ENCODE results near the gene FOSL2. TPM values are rescaled to one million over a fixed set of nuclear protein-coding genes. Genes with fewer than 3 reads are reported as not detected.
A peak's percentile ranks its signal among the peaks of the same experiment; 100 is the strongest.

The FOSL2 gene
- total RNA-seq, 1 donor from 2014 or later: 77.1 TPM

DNA sequence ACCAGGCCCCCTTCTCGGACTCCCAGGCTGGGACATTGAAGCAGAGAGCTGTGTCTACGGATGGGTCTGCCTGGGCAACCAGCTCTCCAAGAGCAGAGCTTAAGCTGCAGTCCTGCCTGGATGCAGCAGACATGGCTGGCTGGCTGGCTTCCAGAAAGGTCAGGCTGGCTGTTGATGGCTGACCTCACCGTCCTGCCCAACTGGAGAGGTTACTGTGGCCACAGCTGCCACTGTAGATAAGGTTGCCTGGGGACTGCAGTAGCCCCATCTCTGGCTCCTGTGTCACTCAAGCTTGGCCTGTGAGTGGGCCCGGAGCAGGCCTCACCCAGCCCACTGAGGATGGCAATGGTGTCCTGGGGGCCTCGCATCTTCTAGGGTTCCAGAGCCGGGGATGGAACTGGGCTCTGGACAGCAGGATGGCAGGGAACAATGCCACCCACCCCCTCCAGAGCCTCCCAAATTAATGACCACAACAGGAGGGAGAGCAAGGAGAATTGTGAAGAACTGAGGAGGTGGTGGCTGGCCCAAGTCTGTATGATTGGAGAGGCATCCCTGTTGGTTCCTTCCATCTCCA is 37.0 kb upstream of the FOSL2 start:
- FAIRE-seq (no peak), DNase-seq (ENCODE audit: low read depth) (no peak)
- H3K36me3 ChIP-seq (ENCODE audit: control insufficient read depth, insufficient read depth, low read length): no peaks in the 10 kb centered on the region
- no peak overlapping the region for H3K4me3 ChIP-seq (ENCODE audit: low read depth, low read length)
- no peaks in the 10 kb centered on the region for H3K27me3 ChIP-seq (ENCODE audit: control insufficient read depth, insufficient read depth, low read length)
- TF ChIP-seq, protein P1, sequence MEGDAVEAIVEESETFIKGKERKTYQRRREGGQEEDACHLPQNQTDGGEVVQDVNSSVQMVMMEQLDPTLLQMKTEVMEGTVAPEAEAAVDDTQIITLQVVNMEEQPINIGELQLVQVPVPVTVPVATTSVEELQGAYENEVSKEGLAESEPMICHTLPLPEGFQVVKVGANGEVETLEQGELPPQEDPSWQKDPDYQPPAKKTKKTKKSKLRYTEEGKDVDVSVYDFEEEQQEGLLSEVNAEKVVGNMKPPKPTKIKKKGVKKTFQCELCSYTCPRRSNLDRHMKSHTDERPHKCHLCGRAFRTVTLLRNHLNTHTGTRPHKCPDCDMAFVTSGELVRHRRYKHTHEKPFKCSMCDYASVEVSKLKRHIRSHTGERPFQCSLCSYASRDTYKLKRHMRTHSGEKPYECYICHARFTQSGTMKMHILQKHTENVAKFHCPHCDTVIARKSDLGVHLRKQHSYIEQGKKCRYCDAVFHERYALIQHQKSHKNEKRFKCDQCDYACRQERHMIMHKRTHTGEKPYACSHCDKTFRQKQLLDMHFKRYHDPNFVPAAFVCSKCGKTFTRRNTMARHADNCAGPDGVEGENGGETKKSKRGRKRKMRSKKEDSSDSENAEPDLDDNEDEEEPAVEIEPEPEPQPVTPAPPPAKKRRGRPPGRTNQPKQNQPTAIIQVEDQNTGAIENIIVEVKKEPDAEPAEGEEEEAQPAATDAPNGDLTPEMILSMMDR (IDR thresholded peaks at IDR 0.05; ENCODE audit: insufficient read depth, low read length, severe bottlenecking): no peak

DNA sequence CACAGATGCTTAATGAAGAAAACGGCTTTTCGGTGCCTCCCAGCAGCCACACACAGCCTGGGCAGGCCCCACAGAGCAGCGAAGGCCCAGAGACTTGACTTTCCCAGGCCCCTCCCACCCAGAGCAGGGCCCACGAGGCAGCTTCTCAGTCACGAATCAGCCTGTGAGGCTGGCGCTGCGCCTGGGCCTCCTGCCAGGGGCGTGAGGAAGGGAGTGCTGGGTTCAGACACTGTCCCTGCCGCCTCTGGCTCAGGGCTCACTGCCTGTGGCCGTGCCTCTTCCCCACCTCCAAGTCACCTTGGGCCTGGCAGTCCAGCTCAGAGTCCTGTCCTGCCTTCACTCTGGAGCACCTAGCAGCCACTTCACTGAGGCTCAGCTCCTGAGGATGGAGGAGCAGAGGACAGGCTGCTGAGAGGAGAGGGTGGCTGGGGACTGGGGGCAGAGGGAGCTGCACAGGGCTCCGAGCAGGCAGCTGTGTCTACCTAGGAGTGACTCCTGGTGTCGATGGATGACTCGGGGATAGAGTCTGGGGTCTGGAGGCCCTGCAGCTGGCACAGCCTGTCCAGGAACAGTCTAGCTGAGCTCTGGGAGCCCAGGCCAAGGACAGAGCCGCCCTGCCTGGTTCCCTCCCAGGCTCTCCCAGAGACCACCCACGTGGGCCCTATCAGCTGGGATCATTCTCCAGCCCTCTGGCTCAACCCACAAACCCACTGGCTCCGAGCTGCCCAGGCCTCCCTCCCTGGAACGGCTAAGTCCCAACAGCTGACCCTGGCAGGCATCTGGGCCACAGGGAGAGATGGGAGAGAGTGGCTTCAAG is 36.4 kb upstream of the FOSL2 start:
- Histone ChIP-seq H3K27me3 (ENCODE audit: control insufficient read depth, insufficient read depth, low read length) (no peaks in the 10 kb centered on the region), H3K36me3 (ENCODE audit: control insufficient read depth, insufficient read depth, low read length) (no peaks in the 10 kb centered on the region), H3K4me3 (ENCODE audit: low read depth, low read length) (no peak overlapping the region)
- TF ChIP-seq, protein P1 (IDR thresholded peaks at IDR 0.05; ENCODE audit: insufficient read depth, low read length, severe bottlenecking): no peak
- FAIRE-seq: no peak
- peak; percentile 61 for DNase-seq (ENCODE audit: low read depth)

- no peak overlapping the region for H3K4me3 ChIP-seq (ENCODE audit: low read depth, low read length)
- TF ChIP-seq, protein P1 (IDR thresholded peaks at IDR 0.05; ENCODE audit: insufficient read depth, low read length, severe bottlenecking): no peak
- no peaks in the 10 kb centered on the region for H3K36me3 ChIP-seq (ENCODE audit: control insufficient read depth, insufficient read depth, low read length)
- H3K27me3 ChIP-seq (ENCODE audit: control insufficient read depth, insufficient read depth, low read length): no peaks in the 10 kb centered on the region
- DNase-seq (ENCODE audit: low read depth) (no peak), FAIRE-seq (no peak)
Observed at GRCh38 chr2:28357055-28357454, 35.6 kb upstream of the FOSL2 start.

DNA sequence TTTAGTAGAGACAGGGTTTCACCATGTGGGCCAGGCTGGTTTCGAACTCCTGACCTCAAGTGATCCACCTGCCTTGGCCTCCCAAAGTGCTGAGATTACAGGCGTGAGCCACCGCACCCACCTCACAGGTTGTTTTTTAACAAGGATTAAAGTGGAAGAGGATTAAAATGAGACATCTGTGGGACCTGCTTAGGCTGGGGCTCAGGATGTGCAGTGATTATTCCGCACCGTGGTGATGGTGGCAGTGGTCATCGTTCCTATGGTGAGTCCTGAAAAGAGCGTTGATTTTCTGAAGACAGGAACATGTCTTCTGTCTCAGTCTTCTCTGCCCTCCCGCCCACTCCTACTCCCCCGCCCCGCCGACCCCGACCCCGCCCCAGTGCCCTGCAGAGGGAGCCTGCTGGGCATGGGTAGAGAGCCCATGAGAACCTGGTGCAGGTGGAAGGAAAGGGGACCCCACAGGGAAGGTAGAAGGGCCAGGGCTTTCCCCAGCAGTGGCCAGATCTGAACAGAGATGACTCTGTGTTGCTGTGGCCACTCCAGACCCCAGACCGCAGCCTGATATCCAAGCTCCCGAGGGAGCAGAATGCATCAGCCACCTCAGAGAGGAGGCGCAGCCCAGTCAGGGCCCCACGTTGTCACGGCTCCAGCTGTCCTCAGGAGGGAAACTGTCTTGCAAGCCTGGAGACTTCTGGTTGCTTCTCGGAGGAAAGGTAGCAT is 34.5 kb upstream of the FOSL2 start:
- DNase-seq (ENCODE audit: low read depth): no peak
- FAIRE-seq: no peak
- H3K4me3 ChIP-seq (ENCODE audit: low read depth, low read length): no peak overlapping the region
- TF ChIP-seq, protein P1 (IDR thresholded peaks at IDR 0.05; ENCODE audit: insufficient read depth, low read length, severe bottlenecking): no peak
- no peaks in the 10 kb centered on the region for H3K36me3 ChIP-seq (ENCODE audit: control insufficient read depth, insufficient read depth, low read length)
- H3K27me3 ChIP-seq (ENCODE audit: control insufficient read depth, insufficient read depth, low read length): no peaks in the 10 kb centered on the region

GRCh38 chr2:28358668-28359201 is 33.9 kb upstream of the FOSL2 start:
- H3K4me3 ChIP-seq (ENCODE audit: low read depth, low read length): no peak overlapping the region
- TF ChIP-seq, protein P1 (IDR thresholded peaks at IDR 0.05; ENCODE audit: insufficient read depth, low read length, severe bottlenecking): no peak
- H3K36me3 ChIP-seq (ENCODE audit: control insufficient read depth, insufficient read depth, low read length): no peaks in the 10 kb centered on the region
- H3K27me3 ChIP-seq (ENCODE audit: control insufficient read depth, insufficient read depth, low read length): no peaks in the 10 kb centered on the region
- no peak for FAIRE-seq
- no peak for DNase-seq (ENCODE audit: low read depth)

All from bronchial epithelial cell (primary cell).